KMS-11 (cell line): Measurements from ENCODE around the gene SLC15A5.

Experiments
- H2AFZ ChIP-seq: fragments of 200-600 bp; sonication (generic); 2 replicates; pipeline ENCODE4 v1.6.1; 2016; ENCODE audit warnings: antibody characterized with exemption, mixed run types, low read depth
- H3K27ac ChIP-seq: fragments of 200-600 bp; sonication (generic); 2 replicates; pipeline ENCODE4 v1.6.1; 2016; ENCODE audit warnings: mild to moderate bottlenecking, mixed run types
- H3K27me3 ChIP-seq: fragments of 200-600 bp; sonication (generic); 2 replicates; pipeline ENCODE4 v1.6.1; 2017; ENCODE audit warnings: mild to moderate bottlenecking, low read depth, mixed run types, moderate library complexity; ENCODE audit not compliant: insufficient read depth
- H3K36me3 ChIP-seq: fragments of 200-600 bp; sonication (generic); 2 replicates; pipeline ENCODE4 v1.6.1; 2017; ENCODE audit warnings: mild to moderate bottlenecking, mixed run types; ENCODE audit not compliant: insufficient read depth
- H3K4me1 ChIP-seq: fragments of 200-600 bp; sonication (generic); 2 replicates; pipeline ENCODE4 v1.6.1; 2016; ENCODE audit warnings: mild to moderate bottlenecking, low read depth, mixed run types; ENCODE audit not compliant: poor library complexity, severe bottlenecking
- H3K4me2 ChIP-seq: fragments of 200-600 bp; sonication (generic); 2 replicates; pipeline ENCODE4 v1.7.0; 2016; ENCODE audit warnings: mild to moderate bottlenecking, mixed run types
- H3K4me3 ChIP-seq: fragments of 200-600 bp; sonication (generic); IDR thresholded peaks from 2 replicates; pipeline ENCODE4 v1.6.1; 2017; ENCODE audit warnings: low read depth, low read length, mixed read lengths; ENCODE audit not compliant: insufficient read depth
- H3K79me2 ChIP-seq: fragments of 200-600 bp; sonication (generic); 2 replicates; pipeline ENCODE4 v1.6.1; 2016; ENCODE audit warnings: low read depth, mixed run types; ENCODE audit not compliant: insufficient read depth
- H3K9ac ChIP-seq: fragments of 200-600 bp; sonication (generic); 2 replicates; pipeline ENCODE4 v1.6.1; 2016; ENCODE audit warnings: mild to moderate bottlenecking, mixed run types
- H4K20me1 ChIP-seq: fragments of 200-600 bp; sonication (generic); 2 replicates; pipeline ENCODE4 v1.6.1; 2016; ENCODE audit warnings: mild to moderate bottlenecking, mixed run types; ENCODE audit not compliant: insufficient read depth
- CTCF ChIP-seq: fragments of 200-600 bp; sonication (generic); conservative IDR thresholded peaks from 2 replicates; pipeline ENCODE4 v1.6.1; 2017; ENCODE audit warnings: low read depth, mild to moderate bottlenecking, antibody characterized with exemption, low read length, moderate library complexity, mixed read lengths

Gene SLC15A5

GRCh38 chr12:16277585-16277984 lies at the start of gene SLC15A5:
Gene SLC15A5, minus strand, starts transcription at chr12:16277685. Its CDS starts 0 bp downstream, at chr12:16277685.
- no peak within 1 kb of the TSS for H3K9ac ChIP-seq
- no peak for TF ChIP-seq CTCF
- no peaks in the 10 kb centered on the region for H4K20me1 ChIP-seq
- no peak within 1 kb of the TSS for H3K4me2 ChIP-seq
- no peak within 1 kb of the TSS for H3K27ac ChIP-seq
- H3K79me2 ChIP-seq = no peaks in the 10 kb centered on the region
- H3K4me1 ChIP-seq = no peaks in the 10 kb centered on the region
- no peaks in the 10 kb centered on the region for H3K36me3 ChIP-seq
- no peaks in the 10 kb centered on the region for H3K27me3 ChIP-seq
- no peak within 1 kb of the TSS for H2AFZ ChIP-seq
- H3K4me3 ChIP-seq = no peak within 1 kb of the TSS

GRCh38 chr12:16325426-16325825 lies 47.9 kb upstream of the SLC15A5 start:
- H3K79me2 ChIP-seq = no peaks in the 10 kb centered on the region
- H3K27me3 ChIP-seq = no peaks in the 10 kb centered on the region
- H3K4me3 ChIP-seq = no peak overlapping the region
- no peak overlapping the region for H3K4me2 ChIP-seq
- H3K9ac ChIP-seq = no peak overlapping the region
- H4K20me1 ChIP-seq = no peaks in the 10 kb centered on the region
- no peak overlapping the region for H2AFZ ChIP-seq
- H3K4me1 ChIP-seq = no peaks in the 10 kb centered on the region
- H3K27ac ChIP-seq = no peak overlapping the region
- no peaks in the 10 kb centered on the region for H3K36me3 ChIP-seq
- no peak for TF ChIP-seq CTCF

- Histone ChIP-seq H3K9ac (no peak overlapping the region), H3K27ac (no peak overlapping the region), H2AFZ (no peak overlapping the region), H3K4me2 (no peak overlapping the region), H4K20me1 (no peaks in the 10 kb centered on the region), H3K79me2 (no peaks in the 10 kb centered on the region), H3K4me3 (no peak overlapping the region), H3K27me3 (no peaks in the 10 kb centered on the region), H3K4me1 (no peaks in the 10 kb centered on the region), H3K36me3 (no peaks in the 10 kb centered on the region)
- no peak for TF ChIP-seq CTCF
Measured at GRCh38 chr12:16324772-16325171, 47.3 kb upstream of the SLC15A5 start.

GRCh38 chr12:16324272-16324671 lies 46.8 kb upstream of the SLC15A5 start:
- no peaks in the 10 kb centered on the region for H3K36me3 ChIP-seq
- H2AFZ ChIP-seq = no peak overlapping the region
- H4K20me1 ChIP-seq = no peaks in the 10 kb centered on the region
- TF ChIP-seq CTCF = no peak
- no peak overlapping the region for H3K4me2 ChIP-seq
- H3K9ac ChIP-seq = no peak overlapping the region
- H3K27me3 ChIP-seq = no peaks in the 10 kb centered on the region
- H3K4me1 ChIP-seq = no peaks in the 10 kb centered on the region
- no peak overlapping the region for H3K4me3 ChIP-seq
- H3K79me2 ChIP-seq = no peaks in the 10 kb centered on the region
- no peak overlapping the region for H3K27ac ChIP-seq
